Fibroblast of skin of scalp (primary cell): ENCODE data around the gene NGB. TPM values are rescaled to one million over a fixed set of nuclear protein-coding genes. Genes with fewer than 3 reads are reported as not detected.
A peak's percentile ranks its signal among the peaks of the same experiment; 100 is the strongest.
"Not testable (repeated sequence)": the region's sequence is repeated elsewhere in the genome, so short reads cannot be mapped to it uniquely, and the experiment has no call there.

ENCODE experiments used
- DNase-seq: peaks from one replicate; pipeline ENCODE4 v3.0.0-alpha.2; 2013
- polyA plus RNA-seq, 2 experiments: library from polyadenylated mRNA; unstranded; fragments of 120-200 nt; gene quantifications; one replicate each; pipeline ENCODE4 v1.2.1, GENCODE V29; 2013; ENCODE audit not compliant: insufficient read length in 2 of 2

The NGB gene, protein sequence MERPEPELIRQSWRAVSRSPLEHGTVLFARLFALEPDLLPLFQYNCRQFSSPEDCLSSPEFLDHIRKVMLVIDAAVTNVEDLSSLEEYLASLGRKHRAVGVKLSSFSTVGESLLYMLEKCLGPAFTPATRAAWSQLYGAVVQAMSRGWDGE
- polyA plus RNA-seq (2013, experiment 1 of 2; ENCODE audit: insufficient read length), result not detected
- not detected for polyA plus RNA-seq (2013, experiment 2 of 2; ENCODE audit: insufficient read length)

DNA sequence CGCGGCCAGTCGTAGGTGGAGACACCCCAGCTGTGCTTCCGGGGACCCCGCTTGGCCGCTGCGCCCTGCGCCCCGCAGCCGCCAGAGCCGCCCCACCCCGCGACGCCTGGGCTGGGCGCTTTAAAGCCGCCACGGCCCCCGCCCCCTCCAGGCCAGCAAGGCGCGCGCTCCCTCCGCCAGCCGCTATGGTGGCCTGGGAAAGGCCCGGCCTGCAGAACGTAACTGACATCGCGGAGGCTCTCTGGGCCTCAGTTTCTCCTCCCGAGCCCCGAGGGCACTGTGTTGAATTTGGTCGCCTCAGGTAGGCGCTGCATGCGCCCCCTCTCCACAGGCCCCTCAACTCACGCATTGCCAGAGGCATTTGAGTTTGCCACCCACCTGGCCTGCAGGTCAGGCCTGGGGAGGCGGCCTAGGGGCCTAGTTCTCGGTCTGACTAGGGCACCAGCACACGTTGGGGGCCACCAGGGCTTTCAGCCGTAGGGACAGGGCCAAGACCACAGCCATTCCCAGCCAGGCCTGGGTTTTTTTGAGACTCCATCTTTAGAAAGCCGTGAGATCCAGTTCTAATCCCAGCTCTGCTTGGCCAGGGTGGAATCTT lies at the start of gene NGB:
NGB (minus strand) TSS at position 94 of the 598 bp plus-strand sequence. CDS start 269 bp downstream, outside the sequence.
- no peak for DNase-seq

DNA sequence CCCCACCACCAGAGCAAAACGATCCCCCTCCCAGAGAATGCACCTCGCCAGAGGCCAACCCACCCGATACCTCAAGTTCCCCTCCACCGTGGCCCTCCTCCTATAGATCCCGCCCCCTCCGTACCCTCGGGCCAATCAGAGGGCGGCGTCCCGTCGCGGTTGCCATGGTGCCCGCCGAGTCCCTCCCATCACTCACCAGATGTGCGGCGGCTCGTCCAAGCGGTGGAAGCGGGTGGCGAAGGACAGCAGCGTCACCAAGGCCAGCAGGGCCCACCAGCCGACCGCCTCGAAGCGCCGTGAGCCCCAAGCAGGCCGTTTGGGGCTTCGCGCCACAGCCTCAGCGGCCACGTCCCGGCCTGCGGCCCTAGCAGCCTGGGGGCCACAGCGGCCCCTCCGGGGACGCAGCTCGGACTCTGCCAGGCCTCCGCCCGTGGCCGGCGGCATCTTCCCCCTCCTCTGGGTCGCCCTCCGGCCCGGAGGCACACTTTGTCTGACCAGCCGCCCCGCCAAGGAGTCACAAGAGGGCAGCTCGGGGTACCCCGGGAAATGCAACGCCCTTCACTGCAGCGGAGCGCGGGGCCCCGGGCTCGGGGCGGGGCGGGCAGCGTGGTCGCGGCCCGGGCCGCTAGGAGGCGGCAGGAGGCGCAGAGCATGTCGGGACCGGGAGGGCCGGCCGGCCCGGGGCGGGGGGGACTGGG lies 49.4 kb upstream of the NGB start, which contains the start of gene POMT2:
POMT2 (minus strand) TSS at position 646 of the 698 bp plus-strand sequence; CDS start at position 444, 202 bp downstream.
- peak; percentile 90 for DNase-seq

DNA sequence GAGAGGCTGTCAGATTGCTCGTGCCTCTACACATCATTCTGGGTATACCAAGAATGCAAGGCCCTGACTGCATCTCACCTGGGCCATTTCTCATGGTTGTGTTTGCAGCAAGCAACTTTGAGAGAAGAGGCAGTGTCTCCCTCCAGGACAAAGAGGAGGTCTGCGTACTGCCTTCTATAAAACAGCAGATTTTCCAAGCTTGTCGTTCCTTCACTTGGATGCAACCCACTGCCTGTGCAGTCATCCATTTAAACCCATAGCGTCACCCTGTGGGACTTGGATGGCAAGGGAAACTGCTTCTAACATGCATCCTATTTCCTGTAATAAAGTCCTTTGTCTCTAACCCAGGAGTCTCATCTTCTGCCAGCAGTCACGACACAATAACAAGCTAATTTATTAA lies 48.4 kb upstream of the NGB start:
- no peak for DNase-seq

DNA sequence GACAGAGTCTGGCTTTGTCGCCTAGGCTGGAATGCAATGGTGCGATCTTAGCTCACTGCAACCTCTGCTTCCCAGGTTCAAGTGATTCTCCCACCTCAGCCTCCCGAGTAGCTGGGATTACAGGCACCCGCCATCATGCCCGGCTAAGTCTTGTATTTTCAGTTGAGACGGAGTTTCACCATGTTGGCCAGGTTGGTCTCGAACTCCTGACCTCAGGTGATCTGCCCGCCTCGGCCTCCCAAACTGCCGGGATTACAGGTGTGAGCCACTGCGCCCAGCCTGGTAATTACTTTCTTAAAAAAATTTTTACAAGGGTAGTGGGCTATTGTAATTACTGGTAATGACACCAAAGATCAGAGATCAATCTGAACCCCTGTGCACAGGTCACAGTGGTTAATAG lies 47.8 kb upstream of the NGB start:
- DNase-seq, result not testable (repeated sequence)

DNA sequence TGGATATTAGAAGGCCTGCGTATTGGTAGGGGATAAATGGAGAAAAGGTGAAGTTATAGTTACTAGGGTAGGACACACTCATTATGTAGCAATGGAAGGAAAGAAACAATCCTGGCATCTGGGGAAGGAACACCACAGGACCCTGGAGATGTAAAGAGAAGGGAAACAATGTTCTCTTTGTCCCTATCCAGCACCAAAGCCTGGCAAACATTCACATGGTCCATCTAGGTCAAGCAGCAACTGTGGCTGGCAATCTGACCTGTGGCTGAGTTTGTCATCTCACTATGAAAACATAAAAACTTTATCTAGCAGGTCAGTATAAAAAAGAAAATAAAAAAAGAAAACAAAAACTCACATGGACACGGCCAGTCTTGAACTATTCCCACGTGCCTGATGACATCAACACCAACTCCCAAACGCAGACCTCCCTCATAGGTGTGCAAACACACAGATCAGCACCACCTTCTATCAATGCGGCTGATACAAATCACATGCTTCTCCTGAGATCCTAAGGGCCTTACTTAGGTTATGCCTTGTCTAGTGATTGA lies 47.1 kb upstream of the NGB start:
- no peak for DNase-seq

DNA sequence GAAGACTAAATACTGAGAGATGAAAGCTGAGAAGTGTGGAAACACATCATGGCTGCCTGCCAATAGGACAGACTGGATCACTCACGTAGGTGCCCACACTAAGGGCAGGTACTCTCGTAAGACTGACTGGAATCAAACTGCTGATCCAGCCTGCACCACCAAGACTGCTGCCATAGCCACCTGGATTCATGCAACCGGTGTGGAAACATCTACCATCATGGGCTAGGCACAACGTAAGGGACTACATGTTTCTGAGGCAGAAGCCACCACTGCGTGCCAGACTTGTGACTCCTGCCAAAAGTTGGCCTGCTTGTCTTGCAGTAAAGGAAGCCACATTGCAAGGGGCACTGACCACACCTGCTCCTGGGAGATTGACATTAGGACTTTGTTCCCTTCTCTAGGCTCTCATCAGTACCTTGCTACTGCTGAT lies 45.9 kb upstream of the NGB start:
- no peak for DNase-seq

DNA sequence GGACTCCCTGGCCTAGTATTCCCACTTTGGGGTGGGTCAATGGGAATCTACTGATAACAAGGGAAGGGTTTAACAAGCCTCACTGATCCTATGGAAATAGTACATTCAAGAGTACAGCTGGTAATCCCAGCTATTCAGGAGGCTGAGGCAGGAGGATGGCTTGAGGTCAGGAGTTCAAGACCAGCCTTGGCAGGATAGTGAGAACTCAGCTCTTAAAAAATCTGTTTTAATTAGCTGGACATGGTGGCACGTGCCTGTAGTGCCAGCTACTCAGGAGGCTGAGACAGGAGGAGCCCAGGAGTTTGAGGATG lies 45.1 kb upstream of the NGB start:
- DNase-seq, result no peak

DNA sequence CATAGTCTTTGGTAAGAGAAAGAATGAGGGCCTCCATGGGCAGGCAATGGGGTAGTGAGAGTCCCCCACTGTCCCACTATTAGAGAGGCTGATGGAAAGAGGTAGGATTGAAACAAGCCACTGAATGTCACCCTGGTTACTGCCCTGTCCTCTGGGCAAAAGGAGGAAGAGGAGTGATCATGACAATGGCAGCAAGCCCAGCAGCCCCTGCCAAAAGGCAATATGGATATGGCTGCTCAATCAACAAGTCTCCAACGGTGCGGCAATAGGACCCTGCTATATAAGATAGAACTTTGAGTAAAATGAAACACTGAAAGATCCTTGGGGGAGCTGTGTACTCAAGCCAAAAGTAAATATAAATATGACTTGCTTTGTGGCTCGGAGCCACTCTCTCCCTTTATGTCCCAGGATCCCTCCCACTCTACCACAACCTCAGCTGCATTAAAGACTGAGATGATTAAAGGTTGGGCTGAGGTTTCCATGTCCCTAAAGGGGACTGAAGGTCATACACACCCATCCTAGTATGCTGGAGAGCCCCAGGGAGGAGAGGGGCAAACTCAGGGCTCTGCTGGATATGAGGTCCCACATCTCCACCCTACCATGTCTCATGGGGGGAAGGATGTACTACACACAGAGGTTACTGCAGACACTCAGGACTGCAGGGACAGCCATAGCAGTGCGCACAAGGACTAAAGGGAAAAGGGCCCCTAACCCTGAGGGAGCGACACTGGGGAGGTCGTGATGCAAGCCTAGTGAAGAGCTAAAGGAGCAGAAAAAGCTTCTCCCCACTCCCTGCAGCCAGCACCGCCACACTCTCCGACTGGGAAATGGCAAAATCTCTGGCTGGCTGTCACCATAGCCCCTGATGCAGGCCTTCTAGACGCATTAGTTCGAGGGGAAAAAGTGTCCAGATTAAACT lies 43.8 kb upstream of the NGB start:
- no peak for DNase-seq

DNA sequence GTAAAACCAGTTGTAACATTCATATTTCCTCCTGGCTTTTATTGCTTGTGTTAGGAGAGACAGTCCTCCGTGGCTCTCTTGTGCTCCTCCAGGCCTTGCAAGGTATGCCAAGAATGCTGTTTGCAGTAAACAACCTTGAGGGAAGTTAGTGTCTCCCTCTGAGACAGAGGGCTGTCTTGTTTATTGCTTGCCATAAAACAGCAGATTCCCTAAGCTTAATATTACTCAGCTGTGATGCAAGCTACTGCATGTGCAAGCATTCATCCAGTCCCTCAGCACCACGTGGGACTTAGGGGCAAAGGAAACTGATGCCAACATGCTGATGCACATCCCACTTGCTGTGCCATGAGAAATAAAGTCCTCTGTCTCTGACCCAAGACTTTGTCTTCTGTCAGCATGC lies 43.0 kb upstream of the NGB start:
- peak; percentile 40 for DNase-seq

DNA sequence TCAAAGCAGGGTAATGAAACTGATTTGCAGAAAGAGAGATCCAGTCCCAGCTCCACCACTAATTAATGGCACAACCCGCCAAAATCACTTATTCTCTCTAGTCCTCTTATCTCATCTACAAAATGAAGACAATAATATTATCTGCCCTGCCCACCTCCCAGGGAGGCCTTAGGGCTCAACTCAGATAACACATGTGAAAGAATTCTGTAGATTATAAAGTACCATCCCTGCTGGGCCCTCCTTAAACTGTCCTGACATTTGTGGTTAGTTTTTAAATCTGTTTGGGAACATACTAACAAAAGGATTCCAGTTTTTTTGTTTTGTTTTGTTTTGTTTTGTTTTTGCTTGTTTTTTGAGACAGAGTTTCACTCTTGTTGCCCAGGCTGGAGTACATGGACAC lies 42.4 kb upstream of the NGB start:
- no peak for DNase-seq

DNA sequence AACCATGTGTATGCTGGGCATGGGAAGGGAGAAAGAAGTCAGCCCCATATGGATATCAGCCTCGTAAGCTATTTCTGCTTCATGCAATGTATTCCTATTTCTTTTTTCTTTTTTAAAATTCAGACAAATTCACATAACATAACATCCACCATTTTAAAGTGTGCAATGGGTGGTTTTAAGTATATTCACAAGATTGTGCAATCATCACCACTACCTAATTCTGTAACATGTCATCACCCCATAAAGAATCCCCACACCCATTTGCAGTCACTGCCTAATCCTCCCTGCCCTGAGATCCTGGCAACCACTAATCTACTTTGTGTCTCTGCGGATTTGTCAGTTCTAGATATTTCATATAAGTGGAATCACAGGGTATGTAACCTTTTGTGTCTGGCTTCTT lies 40.2 kb upstream of the NGB start:
- DNase-seq, result peak; percentile 8

DNA sequence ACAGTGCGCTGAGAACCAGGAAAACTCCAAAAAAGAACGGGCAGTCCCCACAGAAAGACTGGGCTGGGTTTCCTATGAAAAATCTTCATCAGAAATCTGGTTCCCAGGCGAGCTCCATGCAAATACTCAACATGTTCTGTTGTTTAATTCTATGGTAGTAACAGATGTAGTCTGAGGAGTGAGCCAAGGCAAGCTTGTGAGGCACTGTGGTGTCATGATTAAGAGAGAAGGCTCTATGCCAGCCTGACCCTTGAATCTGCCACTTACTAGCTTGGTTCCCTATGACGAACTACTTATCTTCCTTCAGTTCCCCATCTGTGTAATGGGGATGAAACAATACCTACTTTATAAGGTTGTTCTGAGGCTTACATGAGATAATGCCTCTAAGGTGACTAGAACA lies 39.0 kb upstream of the NGB start:
- DNase-seq, result no peak

DNA sequence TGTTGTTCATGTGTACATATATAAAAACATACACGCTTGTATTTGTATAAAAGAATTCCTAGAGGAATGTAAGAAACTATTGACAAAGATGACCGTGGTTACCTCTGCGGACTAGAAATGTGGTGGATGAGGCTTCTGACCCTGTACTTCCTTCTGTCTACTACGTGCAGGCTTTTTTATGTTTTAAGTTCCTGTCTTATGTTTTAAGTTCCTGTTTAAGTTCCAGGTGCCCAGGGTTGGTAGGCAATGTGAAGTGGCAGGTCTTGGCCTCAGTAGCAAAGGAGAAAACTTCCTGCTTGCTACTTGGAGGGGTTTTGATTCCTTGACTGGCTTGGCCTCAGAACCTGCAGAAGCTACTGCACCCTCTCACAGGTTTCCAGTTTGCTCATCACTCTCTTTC lies 38.1 kb upstream of the NGB start:
- no peak for DNase-seq

DNA sequence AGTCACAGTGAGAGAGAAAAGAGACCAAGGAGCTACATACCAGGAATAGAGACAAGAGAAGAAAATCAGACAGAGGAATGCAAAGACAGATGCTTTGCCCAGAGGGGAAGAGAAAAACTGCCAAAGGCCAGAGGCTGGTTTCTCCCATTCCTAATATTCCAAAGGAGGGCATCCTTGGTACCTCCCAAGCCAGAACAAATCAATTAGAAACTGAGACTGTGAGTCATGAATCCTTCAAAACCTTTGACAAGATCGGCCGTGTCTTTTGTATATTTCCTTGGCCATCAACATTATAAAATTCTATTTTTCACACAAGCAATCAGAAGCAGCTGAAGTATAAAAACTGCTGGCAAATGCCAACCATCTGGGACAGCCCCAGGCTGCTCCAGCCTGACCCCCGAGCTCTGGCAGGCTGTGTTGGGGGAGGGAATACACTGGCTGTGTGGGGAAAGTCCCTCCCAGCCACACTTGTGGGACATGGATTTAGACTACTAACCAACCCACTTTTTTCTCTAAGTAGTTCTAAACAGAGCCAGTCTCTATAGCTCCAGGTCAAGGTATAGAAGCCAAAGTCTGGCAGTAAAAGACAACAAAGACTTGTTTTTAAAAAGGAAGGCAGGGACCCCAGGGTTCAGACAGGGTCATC lies 36.0 kb upstream of the NGB start:
- DNase-seq, result peak; percentile 56

DNA sequence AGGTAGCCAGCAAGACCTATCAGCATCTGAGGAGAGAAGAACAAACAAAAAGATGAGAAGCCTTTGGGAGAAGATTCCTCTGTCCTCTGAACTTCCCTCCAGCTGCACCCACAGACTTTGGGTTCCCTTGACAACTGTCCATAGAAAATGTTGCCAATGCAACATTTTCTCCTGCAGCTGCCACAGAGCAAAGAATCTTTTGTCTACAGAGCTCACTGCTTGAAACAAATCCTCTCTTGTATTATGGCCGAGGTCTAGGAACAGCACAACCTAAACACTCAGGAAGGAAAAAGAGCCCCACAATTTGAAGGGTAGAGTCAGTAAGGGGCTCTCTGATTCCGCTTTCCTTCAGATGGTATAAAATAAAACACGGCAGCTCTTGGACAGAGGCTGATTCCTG lies 35.4 kb upstream of the NGB start:
- no peak for DNase-seq

DNA sequence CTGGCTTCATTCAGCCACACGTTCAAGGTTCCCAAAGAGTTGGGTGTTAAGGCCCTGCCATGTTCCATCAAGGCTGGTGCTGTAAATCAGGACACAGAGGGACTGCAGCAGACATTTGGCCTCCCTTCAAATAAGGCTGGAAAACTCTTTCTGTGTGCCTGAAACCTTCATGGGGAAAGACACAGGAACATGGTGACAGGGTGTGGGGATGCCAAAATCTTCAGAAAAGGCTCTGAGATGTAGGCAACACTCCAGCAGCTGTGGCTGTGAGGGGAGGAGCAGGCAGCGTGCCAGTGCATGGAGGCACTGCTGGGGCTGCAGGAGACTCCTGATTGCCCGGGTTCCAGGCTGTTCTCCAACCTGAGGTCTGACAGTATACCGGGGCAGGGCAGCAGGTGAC lies 34.7 kb upstream of the NGB start:
- DNase-seq, result no peak

DNA sequence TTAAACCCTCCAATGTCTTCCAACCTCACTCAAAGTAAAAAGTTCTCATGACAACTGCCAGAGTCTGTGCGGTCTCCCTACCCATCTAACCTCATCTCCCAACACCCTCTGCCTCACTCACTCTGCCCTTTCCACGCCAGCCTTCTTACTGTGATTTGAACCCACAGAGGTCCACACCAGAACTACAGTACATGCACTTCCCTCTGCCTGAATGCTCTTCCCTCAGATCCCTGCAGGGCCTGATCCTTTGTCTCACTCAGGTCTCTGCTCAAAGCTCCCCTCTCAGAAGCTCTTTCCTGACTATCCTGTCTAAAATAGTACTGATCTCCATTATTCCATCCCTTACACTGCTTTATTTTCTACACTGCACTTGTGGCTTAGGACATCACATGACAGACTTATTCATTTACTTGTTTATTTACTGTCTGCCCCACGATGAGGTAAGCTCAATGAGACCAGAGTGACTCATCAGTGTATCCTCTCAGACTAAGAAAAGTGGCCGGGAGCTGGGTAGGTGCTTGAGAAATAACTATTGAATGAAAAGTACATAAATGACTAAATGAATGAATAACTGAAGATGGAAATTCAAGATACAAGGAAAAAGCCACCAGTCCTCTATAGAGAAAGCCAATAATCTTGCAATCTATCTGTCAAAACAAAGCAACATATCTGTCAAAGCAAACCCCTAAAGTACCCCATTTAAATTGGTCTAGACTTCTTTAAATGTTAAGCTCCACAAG lies 32.6 kb upstream of the NGB start:
- DNase-seq, result peak; percentile 84

DNA sequence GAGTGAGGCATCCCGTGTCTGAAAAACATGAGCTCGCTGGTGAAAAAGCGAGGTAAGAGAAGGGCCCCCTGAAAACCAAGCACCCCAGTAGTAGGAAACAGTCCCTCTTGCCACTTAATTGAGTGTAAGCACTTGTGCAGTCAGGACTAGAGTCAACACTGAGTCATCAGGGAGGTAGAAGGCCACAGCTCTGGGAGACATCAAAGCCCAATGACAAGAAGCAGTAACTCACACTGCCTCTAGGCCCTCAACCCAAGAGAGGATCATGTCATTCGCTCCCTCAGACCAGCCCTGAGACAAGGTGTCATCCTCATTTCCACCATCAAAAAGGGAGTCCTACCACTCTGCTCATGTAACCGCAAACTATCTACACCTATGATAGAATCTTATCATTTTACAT lies 31.9 kb upstream of the NGB start:
- peak; percentile 30 for DNase-seq

DNA sequence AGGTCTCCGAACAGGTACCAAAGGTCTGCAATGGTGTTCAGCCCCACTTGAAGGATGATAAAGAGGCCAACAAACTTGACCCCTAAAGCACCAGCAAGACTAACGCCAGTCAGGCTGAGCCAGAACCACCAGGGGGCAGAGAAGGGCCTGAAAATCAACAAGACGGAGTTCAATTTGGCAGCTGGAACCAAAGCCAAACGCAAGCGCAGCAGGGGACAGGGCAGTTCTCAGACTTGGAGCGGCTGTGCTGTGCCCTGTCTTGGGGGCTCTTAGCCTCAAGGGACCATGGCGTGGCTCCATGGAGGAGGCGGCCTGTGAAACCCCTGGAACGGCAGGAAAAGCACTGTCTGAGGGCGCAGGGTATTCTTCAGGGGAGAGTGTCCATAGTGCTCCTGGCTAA lies 30.1 kb upstream of the NGB start:
- DNase-seq, result peak; percentile 80

DNA sequence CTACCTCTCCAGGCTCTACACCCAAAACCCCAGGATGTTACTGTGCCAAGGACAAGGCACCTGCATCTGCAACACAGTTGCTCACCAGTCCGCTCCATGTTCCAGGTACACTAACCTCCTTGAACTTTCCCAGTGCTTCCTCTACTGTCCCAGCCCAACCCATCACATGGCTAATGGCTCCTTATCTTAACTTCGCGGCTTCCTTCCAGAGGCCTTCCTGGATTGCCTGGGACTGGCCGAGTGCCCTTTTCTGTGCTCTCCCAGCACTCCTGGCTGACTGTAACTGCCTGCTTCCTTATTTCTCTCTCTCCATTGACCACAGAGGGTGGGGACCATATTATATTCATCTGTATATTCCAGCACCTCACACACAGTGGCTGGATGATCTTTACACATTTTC lies 28.8 kb upstream of the NGB start:
- no peak for DNase-seq

DNA sequence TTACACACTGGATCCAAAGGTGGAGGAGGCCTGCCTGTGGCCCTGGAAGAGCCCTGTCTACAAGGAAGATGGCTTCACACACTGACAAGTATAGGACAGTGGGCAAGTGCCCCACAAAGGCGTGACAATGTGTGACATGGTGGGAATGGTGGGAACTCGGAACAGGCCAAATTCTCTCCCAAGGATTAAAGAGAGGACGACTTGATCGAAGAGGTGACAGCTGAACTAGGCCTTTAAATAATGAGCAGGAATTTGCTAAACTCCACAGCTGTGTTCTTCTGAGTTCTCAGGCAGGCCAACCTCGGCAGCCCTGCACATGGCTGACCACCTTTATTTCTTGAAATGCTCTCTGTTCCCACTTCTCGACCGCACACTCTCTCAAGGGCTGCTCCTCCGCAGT lies 25.9 kb upstream of the NGB start:
- no peak for DNase-seq
